GM19238 (cell line): ENCODE measurements around the gene CMTM8.
"Not testable (repeated sequence)": the region's sequence is repeated elsewhere in the genome, so short reads cannot be mapped to it uniquely, and the experiment has no call there.

Source experiments
- DNase-seq: peaks from one replicate; pipeline ENCODE4 v3.0.0; 2011; ENCODE audit warnings: low spot score; ENCODE audit not compliant: insufficient read length

Gene CMTM8

DNA sequence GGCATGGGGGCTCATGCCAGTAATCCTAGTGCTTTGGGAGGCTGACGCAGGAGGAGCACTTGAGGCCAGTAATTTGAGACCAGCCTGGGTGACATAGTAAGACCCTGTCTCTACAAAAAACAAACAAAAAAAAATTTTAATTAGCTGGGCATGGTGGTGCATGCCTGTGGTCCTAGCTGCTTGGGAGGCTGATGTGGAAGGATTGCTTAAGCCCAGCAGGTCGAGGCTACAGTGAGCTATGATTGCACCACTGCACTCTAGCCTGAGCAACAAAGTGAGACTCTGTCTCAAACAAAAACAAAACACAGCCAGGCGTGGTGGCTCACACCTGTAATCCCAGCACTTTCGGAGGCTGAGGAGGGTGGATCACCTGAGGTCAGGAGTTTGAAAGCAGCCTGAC, 9.7 kb upstream of the CMTM8 start:
- not testable (repeated sequence) for DNase-seq

GRCh38 chr3:32229565-32229964, 8.9 kb upstream of the CMTM8 start:
- no peak for DNase-seq

- DNase-seq, result no peak
Observed at GRCh38 chr3:32236377-32236776, 2.1 kb upstream of the CMTM8 start.

DNA sequence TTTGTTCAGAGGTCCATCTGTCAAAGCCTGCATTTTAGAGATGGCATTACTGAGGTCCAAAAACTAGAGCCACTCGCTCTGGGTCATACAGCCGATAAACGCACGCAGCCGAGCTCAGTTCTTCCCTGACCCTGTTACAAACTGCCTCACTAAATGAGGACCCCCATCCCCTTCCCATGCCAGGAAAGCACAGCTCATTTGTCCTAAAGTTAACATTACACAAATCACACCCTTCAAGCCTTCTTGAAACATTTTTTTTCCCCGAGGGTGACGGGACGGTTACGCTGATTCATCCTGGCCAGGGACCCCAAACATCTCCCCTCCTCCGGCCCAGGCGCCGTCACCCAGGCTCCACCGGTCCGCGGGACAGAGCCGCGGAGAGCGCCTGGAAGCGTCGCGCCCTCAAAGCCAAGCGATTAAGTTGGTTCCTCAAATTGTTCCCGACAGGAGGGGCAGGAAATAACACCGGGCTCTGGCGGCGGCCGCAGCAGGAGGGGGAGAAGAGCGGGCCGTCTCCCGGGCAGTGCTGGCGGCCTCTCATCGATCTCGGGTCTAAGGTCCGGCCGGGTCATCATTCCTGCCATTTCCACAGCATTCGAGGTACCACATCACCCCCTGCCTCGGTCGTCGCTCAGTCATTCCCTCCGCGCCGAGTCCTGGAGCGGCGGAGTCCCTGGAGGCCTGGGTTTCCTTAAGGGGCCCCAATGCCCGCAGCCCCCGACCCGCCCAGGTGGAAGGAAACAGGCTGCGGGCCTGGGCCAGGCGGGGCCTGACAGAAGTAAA, 619 bp upstream of the CMTM8 start:
- DNase-seq, result no peak

GRCh38 chr3:32239307-32240158, 1.1 kb downstream of the CMTM8 start:
- DNase-seq, result no peak

DNA sequence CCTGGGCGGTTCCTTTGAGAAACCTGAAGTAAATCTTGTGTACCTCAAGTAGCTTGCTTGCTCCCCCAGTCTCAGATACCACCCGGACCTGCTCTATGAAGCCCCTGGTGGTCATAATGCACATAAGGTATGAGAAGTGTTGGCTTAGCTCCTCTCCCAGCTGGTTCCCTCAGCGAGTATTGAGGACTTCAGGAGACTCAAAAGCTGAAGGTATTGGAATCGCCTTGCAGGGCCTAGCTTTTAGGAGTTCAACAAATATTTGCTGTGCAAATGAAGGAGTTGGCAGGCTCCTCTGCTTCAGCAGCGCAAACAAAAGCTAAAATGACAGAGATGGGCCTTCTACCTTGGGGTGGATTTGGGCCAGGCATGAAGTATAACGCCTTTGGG, 1.7 kb downstream of the CMTM8 start:
- DNase-seq, result peak; percentile 21

DNA sequence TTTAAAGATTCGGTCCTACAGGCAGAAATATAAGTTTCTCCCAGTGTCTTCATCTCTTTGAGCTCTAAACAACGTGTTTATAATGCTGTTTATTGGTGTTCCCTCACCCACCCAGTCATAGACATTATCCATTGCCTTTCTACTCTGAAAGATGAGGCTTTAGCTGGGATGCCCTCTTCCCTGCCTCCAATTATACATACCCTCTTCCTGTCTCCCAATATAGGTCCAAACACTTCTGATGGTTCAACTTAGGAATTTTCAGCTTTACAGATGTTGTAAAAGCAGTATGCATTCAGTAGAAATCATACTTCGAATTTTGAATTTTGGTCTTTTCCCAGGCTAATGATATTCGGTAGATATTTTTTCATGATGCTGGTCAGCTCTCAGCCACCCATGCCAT, 2.6 kb downstream of the CMTM8 start:
- DNase-seq, result no peak

DNA sequence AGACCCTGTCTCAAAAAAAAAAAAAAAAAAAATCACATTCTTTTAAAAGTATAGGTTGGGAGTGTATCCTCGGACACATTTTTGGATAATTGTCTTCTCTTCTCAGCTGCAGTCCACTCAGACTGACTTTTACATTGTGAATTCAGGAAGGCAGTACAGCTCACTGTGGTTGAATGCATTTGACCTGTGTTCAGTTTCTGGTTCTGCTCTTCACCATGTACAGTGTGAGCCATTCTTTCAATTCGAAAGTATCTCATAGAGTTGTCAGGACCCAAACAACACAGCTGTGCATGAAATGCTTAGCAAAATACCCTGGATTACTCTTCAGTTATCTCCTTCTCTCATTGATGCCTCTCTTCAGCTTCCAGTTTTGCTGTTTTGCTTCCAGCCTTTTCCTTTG, 5.0 kb downstream of the CMTM8 start:
- DNase-seq, result no peak

DNA sequence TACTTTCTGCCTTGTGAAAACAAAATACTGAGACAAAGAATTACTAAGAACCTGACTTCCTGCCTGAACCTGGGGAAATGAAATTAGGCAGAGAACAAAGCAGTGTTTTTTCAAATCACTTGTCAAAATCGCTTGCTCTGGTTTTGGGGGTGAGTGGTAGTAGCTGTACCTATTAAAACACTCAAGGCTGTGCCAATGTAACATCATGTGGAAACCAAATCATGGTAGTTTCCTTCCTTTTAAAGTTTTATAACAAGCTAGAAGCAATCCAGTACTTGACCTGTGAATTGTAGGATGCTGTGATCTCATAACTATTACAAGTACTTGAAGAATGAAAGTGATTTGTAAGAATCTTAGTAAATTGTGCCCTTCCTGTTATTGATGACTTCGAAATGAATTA, 6.7 kb downstream of the CMTM8 start:
- no peak for DNase-seq

- no peak for DNase-seq
Observed at GRCh38 chr3:32246079-32246675, 7.7 kb downstream of the CMTM8 start.

DNA sequence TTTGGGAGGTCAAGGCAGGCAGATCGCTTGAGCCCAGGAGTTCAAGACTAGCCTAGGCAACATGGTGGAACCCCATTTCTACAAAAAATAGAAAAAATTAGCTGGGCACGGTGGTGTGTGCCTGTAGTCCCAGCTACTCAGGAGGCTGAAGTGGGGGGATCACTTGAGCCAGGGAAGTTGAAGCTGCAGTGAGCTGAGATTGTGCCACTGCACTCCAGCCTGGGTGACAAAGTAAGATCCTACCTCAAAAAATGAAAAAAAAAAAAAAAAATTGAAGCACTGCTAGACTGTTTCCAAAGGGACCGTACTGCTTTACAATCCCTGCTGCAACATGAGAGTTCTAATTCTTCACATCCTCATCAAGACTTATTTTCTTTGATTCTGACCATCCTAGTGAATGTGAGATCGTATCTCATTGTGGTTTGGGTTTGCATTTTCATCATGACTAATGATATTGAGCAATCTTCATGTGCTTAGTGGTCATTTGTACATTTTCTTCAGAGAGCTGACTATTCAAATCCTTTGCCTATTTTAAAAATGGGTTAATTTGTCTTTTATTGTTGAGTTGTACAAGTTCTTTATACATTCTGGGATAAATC, 10.8 kb downstream of the CMTM8 start:
- DNase-seq, result no peak

- no peak for DNase-seq
Observed at GRCh38 chr3:32254268-32254667, 15.8 kb downstream of the CMTM8 start.

DNA sequence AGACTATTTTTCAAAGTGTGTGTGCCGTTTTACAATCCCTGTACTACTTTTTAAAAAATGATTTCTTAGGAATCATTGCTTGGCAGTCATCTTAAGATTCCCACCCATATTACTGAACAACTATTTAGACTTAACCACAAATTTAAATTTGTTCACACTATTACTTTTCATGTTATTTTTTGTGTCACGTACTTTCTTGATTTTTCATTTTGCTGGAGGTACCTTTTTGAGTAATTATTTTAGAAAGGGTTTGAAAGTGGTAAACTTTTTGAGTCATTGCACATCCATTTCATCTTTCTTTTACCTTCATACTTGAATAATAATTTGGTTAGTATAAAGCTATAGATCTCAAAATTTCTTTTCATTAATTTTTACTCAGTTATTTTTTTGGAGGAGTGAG, 16.9 kb downstream of the CMTM8 start:
- no peak for DNase-seq

DNA sequence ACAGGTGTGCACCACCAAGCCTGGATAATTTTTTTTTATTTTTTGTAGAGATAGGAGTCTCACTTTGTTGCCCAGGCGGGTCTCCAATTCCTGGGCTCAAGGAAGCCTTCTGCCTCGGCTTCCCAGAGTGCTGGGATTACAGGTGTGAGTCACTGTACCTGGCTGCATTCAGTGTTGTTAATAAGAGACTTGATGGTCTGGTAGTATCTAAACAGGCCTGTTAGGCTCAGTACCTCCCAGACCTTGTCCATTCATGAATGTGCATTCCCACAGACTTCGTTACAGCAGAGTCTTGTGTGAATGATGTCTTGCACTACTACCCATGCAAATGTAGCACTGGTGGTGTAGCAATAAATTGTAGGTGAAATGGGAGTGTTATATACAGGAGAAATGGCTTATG, 17.7 kb downstream of the CMTM8 start:
- no peak for DNase-seq

- DNase-seq, result no peak
Observed at GRCh38 chr3:32257042-32257441, 18.6 kb downstream of the CMTM8 start.

GRCh38 chr3:32257641-32258438, 19.4 kb downstream of the CMTM8 start:
- DNase-seq, result no peak

GRCh38 chr3:32258869-32259268, 20.4 kb downstream of the CMTM8 start:
- no peak for DNase-seq

DNA sequence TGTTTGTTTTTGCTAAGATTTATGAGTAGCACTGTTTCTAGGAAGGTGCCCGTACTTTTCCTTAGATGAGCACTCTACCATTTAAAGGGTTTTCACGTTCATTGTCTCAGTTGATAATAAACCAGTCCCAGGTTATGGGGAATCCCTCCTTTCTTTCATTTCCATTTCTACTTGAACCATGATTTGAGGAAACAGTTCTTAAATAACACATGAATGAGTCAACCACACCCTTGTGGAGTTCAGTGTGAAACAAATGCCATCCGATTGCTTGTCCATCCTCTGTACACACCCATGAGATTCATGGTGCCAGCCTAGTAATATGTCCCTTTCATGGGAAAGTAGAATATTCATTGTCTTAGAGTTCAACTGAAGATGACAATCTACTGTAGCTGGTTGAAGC, 23.1 kb downstream of the CMTM8 start:
- DNase-seq, result no peak

DNA sequence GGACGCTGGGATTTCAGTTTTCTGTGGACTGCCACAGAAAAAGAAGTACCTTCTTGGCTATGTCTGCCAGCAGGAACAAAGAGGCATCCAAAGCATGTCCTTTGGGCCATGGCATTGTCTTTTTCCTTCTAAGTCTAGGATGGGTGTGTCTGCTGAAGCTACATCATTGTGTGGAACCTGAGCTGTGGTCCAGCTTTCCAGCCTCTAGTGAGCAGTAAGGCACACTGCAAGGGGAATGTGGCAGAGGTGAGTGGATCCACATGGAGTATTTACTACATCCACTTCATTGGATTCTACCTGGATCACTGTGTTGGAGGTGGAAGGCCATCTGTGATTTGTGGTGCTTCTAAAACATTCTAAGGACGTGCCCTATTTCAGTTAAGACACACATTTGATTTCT, 23.7 kb downstream of the CMTM8 start:
- DNase-seq, result no peak

DNA sequence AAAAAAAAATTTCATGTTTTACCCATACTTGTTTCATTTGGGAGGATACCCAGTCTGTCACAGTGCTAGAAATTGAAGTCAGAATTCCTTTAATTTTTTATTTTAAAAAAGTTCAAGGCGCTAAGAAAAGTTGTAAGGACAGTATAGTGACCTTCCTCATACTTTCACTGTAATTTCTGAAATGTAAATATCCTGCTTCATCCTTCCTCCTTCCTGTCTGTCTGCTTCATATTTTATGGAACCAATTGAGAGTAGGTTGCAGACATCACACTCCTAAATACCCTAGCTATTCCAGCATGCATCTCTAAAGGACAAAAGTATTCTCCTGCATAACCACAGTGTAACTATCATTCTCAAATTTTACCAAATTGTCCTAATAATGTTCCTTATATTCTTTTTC, 35.8 kb downstream of the CMTM8 start:
- no peak for DNase-seq

DNA sequence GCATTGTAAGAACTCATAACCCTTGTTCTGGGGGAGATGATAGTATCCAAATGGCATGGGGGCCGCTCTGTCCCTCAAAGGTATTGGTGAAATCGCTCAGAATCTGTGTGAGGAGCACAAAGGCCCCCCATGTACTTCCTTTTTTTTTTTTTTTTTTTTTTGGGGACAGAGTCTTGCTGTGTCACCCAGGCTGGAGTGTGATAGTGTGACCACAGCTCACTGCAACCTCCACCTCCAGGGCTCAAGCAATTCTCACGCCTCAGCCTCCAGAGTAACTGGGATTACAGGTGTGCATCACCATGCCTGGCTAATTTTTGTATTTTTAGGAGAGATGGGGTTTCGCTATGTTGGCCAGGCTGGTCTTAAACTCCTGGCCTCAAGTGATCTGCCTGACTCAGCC, 37.0 kb downstream of the CMTM8 start:
- no peak for DNase-seq
